ENCODE data around the gene S1PR5. TPM values are rescaled to one million over a fixed set of nuclear protein-coding genes. Genes with fewer than 3 reads are reported as not detected.
"Not testable (repeated sequence)": the region's sequence is repeated elsewhere in the genome, so short reads cannot be mapped to it uniquely, and the experiment has no call there.

S1PR5 gene
- total RNA-seq, 8 experiments from 2014 or later = 0.08 to 0.81 (median 0.16) TPM; not detected in 4

DNA sequence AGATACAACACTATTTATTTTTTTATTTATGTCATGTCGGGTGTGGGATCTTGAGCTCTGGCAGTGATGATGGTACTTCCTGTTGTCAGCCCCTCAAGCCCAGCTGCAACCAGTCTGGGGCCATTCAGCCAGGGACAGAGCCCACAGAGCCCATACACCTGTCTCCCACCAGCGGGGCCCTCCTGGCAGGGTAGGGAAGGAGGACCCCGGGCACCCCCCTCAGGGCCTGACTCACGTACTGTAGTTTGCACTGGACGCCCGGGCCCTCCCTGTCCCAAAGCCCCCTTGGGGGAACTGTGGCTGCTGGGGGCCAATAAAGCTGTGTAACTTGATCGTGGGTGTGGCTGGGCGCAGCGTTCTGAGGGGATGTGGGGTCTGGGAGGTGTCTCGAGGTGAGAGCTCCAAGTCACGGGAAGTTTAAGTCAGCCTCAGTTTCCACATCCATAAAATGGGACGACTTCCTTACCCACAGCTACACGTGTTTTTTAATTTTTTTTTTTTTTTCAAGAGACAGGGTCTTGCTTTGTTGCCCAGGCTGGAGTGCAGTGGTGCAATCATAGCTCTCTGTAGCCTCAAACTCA lies 35.9 kb upstream of the S1PR5 start:
- 67 to 100% (median 91%) methylated on average over 1 to 8 of the region's 13 CpGs; no CpG with 5 or more reads in 4 of the 10 experiments for WGBS, 10 experiments
- no peak overlapping the region for H3K4me3 ChIP-seq
- in situ Hi-C loops (cut with MboI; ENCODE audit: low pct_unique_long_range_greater_than_20kb in 2 of 9, low sequenced_read_pairs in 9 of 9, unreplicated experiment in 9 of 9) = no loop called here
- no peaks in the 10 kb centered on the region for H3K4me1 ChIP-seq (replicated peaks in 1 of 2)
- H3K27ac ChIP-seq = no peak overlapping the region
- ATAC-seq (replicated peaks in 6 of 8) = peak in 3 of 8 experiments; percentile 8 to 17 (median 9)

DNA sequence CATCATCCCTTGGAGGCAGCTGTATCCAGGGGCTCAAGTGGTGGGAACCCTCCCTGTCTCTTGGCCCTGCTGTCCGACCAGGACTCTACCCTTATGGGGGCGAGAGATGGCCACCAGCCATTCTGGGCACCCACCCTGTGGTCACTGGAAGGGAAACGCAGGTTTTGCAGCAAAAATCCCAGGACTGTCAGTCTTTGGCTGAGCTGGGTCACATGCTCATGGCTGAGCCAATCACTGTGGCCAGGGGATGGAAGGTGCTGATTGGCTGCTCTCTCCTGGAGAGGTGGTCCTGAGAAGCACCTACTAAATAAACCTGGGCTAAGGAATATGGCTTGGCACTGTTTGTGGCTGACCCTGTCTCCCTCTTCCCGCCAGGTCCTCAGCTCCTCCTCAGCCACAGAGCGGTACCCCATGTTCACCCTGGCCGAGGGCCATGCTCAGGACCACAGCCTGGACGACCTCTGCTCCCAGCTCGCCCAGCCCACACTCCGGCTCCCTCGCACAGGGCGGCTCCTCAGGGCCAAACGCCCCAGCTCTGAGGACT lies 35.3 kb upstream of the S1PR5 start:
- WGBS, 10 experiments = 73 to 100% (median 91%) methylated on average over 1 to 3 of the region's 12 CpGs; no CpG with 5 or more reads in 4 of the 10 experiments
- in situ Hi-C loops (cut with MboI; ENCODE audit: low pct_unique_long_range_greater_than_20kb in 2 of 9, low sequenced_read_pairs in 9 of 9, unreplicated experiment in 9 of 9) = no loop called here

DNA sequence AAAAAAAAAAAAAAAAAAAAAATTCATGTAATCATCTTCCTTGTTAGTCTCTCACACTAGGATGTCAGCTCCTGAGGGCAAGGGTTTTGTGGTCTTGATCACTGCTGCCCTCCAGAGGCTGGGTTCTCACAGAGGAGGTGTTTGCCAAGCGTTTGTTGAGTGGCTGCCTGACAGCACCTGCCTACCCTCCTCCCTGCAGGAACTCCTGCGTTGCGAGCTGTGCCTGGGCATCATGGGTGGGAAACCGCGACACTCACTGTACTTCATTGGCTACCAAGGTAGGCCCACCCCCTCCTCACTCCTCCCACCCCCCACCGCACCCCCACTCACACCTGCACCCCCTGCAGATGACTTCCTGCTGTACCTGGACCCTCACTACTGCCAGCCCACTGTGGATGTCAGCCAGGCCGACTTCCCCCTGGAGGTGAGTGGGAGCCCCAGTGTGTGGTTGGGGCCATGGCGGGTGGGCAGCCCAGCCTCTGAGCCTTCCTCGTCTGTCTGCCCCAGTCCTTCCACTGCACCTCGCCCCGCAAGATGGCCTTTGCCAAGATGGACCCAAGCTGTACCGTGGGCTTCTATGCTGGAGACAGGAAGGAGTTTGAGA lies 34.6 kb upstream of the S1PR5 start:
- H3K4me3 ChIP-seq = no peak overlapping the region
- in situ Hi-C loops (cut with MboI; ENCODE audit: low pct_unique_long_range_greater_than_20kb in 2 of 9, low sequenced_read_pairs in 9 of 9, unreplicated experiment in 9 of 9) = no loop called here
- WGBS, 10 experiments = 92 to 100% methylated on average over 1 to 4 of the region's 12 CpGs; no CpG with 5 or more reads in 8 of the 10 experiments
- peak in 5 of 8 experiments; percentile 3 to 47 (median 13) for ATAC-seq (replicated peaks in 6 of 8)
- no peak overlapping the region for H3K27ac ChIP-seq
- no peaks in the 10 kb centered on the region for H3K4me1 ChIP-seq (replicated peaks in 1 of 2)

More for the DNA sequence above, 35.3 kb upstream of the S1PR5 start:
- Histone ChIP-seq H3K4me3 (no peak overlapping the region), H3K27ac (no peak overlapping the region), H3K4me1 (replicated peaks in 1 of 2) (no peaks in the 10 kb centered on the region)
- peak; percentile 16 to 68 (median 42) for ATAC-seq (replicated peaks in 6 of 8)

DNA sequence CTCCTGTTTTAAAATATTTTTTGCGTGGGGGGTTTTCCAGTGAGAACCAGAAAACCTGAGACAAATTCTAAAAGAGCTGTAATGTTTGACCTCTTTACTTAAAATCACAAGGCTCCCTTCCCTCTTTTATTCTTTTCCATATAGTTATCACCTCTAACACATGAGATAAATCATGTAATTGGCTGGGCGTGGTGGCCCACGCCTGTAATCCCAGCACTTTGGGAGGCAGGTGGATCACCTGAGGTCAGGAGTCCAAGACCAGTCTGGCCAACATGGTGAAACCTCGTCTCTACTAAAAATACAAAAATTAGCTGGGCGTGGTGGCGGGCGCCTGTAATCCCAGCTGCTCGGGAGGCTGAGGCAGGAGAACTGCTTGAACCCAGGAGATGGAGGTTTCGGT lies 33.8 kb upstream of the S1PR5 start:
- 83 to 100% (median 95%) methylated on average over 1 to 4 of the region's 9 CpGs; no CpG with 5 or more reads in 5 of the 10 experiments for WGBS, 10 experiments
- H3K4me1 ChIP-seq (replicated peaks in 1 of 2); ATAC-seq (replicated peaks in 6 of 8); H3K4me3 ChIP-seq; in situ Hi-C loops (cut with MboI; ENCODE audit: low pct_unique_long_range_greater_than_20kb in 2 of 9, low sequenced_read_pairs in 9 of 9, unreplicated experiment in 9 of 9); H3K27ac ChIP-seq: not testable (repeated sequence)

DNA sequence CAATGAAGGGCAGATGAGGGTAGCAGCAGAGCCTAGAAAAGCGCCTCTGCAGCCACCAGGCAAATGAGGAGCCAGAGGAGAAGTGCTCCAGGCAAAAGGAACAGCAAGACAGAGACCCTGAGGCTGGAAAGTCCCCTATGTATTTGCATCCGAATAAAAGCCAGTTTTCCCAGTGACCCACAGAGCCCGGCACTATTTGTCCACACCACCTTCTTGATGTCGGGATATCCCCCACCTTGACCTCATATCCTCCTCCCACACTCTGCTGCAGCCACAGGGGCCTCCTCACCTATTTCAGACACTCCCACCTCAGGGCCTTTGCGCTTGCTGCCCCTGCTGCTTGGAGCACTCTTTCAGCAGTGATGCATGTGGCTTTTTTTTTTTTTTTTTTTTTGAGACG lies 33.1 kb upstream of the S1PR5 start:
- Histone ChIP-seq H3K4me3 (no peak overlapping the region), H3K27ac (no peak overlapping the region), H3K4me1 (replicated peaks in 1 of 2) (no peaks in the 10 kb centered on the region)
- in situ Hi-C loops (cut with MboI; ENCODE audit: low pct_unique_long_range_greater_than_20kb in 2 of 9, low sequenced_read_pairs in 9 of 9, unreplicated experiment in 9 of 9) = no loop called here
- WGBS, 10 experiments = 92 to 100% (median 100%) methylated on average over 2 to 4 of the region's 6 CpGs; no CpG with 5 or more reads in 5 of the 10 experiments
- ATAC-seq (replicated peaks in 6 of 8) = no peak

- 80 to 100% (median 83%) methylated on average over 1 to 2 of the region's 7 CpGs; no CpG with 5 or more reads in 7 of the 10 experiments for WGBS, 10 experiments
- Histone ChIP-seq H3K4me1 (replicated peaks in 1 of 2) (peaks cover 2 to 4% of the 10 kb centered on the region in 2 donors), H3K4me3 (no peak overlapping the region), H3K27ac (no peak overlapping the region)
- no peak for ATAC-seq (replicated peaks in 6 of 8)
- in situ Hi-C loops (cut with MboI; ENCODE audit: low pct_unique_long_range_greater_than_20kb in 2 of 9, low sequenced_read_pairs in 9 of 9, unreplicated experiment in 9 of 9) = no loop called here
These were observed 32.5 kb upstream of the S1PR5 start for GRCh38 chr19:10549733-10550132.

- Histone ChIP-seq H3K27ac (no peak overlapping the region), H3K4me1 (replicated peaks in 1 of 2) (peaks cover 6 to 8% of the 10 kb centered on the region in 2 donors), H3K4me3 (no peak overlapping the region)
- no peak for ATAC-seq (replicated peaks in 6 of 8)
- in situ Hi-C loops (cut with MboI; ENCODE audit: low pct_unique_long_range_greater_than_20kb in 2 of 9, low sequenced_read_pairs in 9 of 9, unreplicated experiment in 9 of 9) = no loop called here
- 93 to 100% (median 100%) methylated on average over 2 to 5 of the region's 18 CpGs; no CpG with 5 or more reads in 5 of the 10 experiments for WGBS, 10 experiments
These were observed 31.6 kb upstream of the S1PR5 start for GRCh38 chr19:10548746-10549276.

GRCh38 chr19:10546817-10547216 lies 29.6 kb upstream of the S1PR5 start:
- WGBS, 10 experiments = 90 to 100% methylated on average over 2 to 3 of the region's 17 CpGs; no CpG with 5 or more reads in 8 of the 10 experiments
- no peak overlapping the region for H3K4me3 ChIP-seq
- peaks cover 6 to 8% of the 10 kb centered on the region in 2 donors for H3K4me1 ChIP-seq (replicated peaks in 1 of 2)
- no peak for ATAC-seq (replicated peaks in 6 of 8)
- in situ Hi-C loops (cut with MboI; ENCODE audit: low pct_unique_long_range_greater_than_20kb in 2 of 9, low sequenced_read_pairs in 9 of 9, unreplicated experiment in 9 of 9) = no loop called here
- no peak overlapping the region for H3K27ac ChIP-seq

- 0 to 74% (median 60%) methylated on average over 1 to 7 of the region's 23 CpGs; no CpG with 5 or more reads in 7 of the 10 experiments for WGBS, 10 experiments
- H3K27ac ChIP-seq = no peak overlapping the region
- H3K4me1 ChIP-seq (replicated peaks in 1 of 2) = peaks cover 6 to 8% of the 10 kb centered on the region in 2 donors
- in situ Hi-C loops (cut with MboI; ENCODE audit: low pct_unique_long_range_greater_than_20kb in 2 of 9, low sequenced_read_pairs in 9 of 9, unreplicated experiment in 9 of 9) = no loop called here
- peak overlapping the region; percentile 87 to 97 (median 96) for H3K4me3 ChIP-seq
- no peak for ATAC-seq (replicated peaks in 6 of 8)
These were observed 27.6 kb upstream of the S1PR5 start for GRCh38 chr19:10544753-10545251.

GRCh38 chr19:10544242-10544752 lies 27.1 kb upstream of the S1PR5 start:
- H3K4me3 ChIP-seq = peak overlapping the region; percentile 87 to 97 (median 96)
- ATAC-seq (replicated peaks in 6 of 8) = peak in 5 of 8 experiments; percentile 2 to 24 (median 7)
- 17 to 82% (median 80%) methylated on average over 1 to 4 of the region's 22 CpGs; no CpG with 5 or more reads in 7 of the 10 experiments for WGBS, 10 experiments
- H3K27ac ChIP-seq = peak overlapping the region; percentile 73 to 86
- in situ Hi-C loops (cut with MboI; ENCODE audit: low pct_unique_long_range_greater_than_20kb in 2 of 9, low sequenced_read_pairs in 9 of 9, unreplicated experiment in 9 of 9) = no loop called here
- peaks cover 6 to 8% of the 10 kb centered on the region in 2 donors for H3K4me1 ChIP-seq (replicated peaks in 1 of 2)

- peaks cover 6 to 8% of the 10 kb centered on the region in 2 donors for H3K4me1 ChIP-seq (replicated peaks in 1 of 2)
- peak; percentile 82 to 92 (median 85) for ATAC-seq (replicated peaks in 6 of 8)
- peak within 1 kb of the TSS; percentile 73 to 86 for H3K27ac ChIP-seq
- in situ Hi-C loops (cut with MboI; ENCODE audit: low pct_unique_long_range_greater_than_20kb in 2 of 9, low sequenced_read_pairs in 9 of 9, unreplicated experiment in 9 of 9) = no loop called here
- 39 to 50% (median 50%) methylated on average over 1 to 3 of the region's 79 CpGs; no CpG with 5 or more reads in 7 of the 10 experiments for WGBS, 10 experiments
- peak within 1 kb of the TSS; percentile 87 to 97 (median 96) for H3K4me3 ChIP-seq
These were observed 26.4 kb upstream of the S1PR5 start, which contains the start of gene ATG4D for GRCh38 chr19:10543420-10544241. TSS of gene ATG4D (plus strand) at chr19:10543904. CDS start at chr19:10544091, 187 bp downstream.

DNA sequence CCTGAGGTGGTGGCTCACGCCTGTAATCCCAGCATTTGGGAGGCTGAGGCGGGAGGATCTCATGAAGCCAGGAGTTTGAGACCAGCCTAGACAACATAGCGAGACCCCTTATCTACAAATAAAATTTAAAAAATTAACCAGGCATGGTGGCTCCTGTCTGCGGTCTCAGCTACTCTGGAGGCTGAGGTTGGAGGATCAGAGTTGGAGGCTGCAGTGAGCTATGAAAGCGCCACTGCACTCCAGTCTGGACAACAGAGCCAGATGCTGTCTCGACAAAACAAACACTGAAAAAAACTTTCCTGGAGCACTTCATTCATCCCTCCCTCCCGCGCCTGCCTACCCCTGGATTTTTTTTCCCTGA lies 25.8 kb upstream of the S1PR5 start:
- Histone ChIP-seq H3K4me1 (replicated peaks in 1 of 2) (peaks cover 6 to 8% of the 10 kb centered on the region in 2 donors), H3K27ac (no peak overlapping the region), H3K4me3 (peak overlapping the region; percentile 87 to 97 (median 96))
- WGBS, 10 experiments = 17 to 100% (median 71%) methylated on average over 1 to 7 of the region's 8 CpGs; no CpG with 5 or more reads in 3 of the 10 experiments
- in situ Hi-C loops (cut with MboI; ENCODE audit: low pct_unique_long_range_greater_than_20kb in 2 of 9, low sequenced_read_pairs in 9 of 9, unreplicated experiment in 9 of 9) = no loop called here
- ATAC-seq (replicated peaks in 6 of 8) = no peak
